GM21360 (cell line): ENCODE data around the gene SLC30A4.

Source experiments
- ATAC-seq: cut with Tn5 transposase; IDR thresholded peaks from one replicate; pipeline ENCODE4 v1.9.1; 2021; ENCODE audit warnings: mild to moderate bottlenecking, moderate library complexity; ENCODE audit not compliant: unreplicated experiment

The SLC30A4 gene

DNA sequence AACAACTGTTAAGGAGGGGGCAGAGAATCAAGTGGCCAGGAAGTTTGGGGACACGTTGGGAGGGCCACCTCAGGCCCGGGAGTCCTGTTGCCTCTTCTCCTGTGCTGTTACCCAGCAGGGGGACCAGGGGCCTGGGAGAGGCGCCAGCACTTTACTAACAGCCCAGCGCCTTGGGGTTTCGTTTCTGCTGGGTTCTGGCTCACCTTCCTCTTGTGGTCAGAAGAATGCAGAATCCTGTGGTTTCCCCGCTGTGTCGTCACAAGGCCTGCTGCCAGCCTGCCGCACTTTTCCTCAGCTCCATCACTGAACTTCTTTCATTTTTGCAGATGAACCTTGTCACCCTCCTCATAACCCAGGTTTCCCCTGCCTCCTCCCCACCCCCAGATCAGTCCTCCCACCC lies 67.7 kb downstream of the SLC30A4 start:
- ATAC-seq: peak; percentile 47

GRCh38 chr15:45451265-45451664 lies 71.3 kb downstream of the SLC30A4 start:
- ATAC-seq: no peak

GRCh38 chr15:45449916-45450867 lies 72.4 kb downstream of the SLC30A4 start:
- no peak for ATAC-seq

DNA sequence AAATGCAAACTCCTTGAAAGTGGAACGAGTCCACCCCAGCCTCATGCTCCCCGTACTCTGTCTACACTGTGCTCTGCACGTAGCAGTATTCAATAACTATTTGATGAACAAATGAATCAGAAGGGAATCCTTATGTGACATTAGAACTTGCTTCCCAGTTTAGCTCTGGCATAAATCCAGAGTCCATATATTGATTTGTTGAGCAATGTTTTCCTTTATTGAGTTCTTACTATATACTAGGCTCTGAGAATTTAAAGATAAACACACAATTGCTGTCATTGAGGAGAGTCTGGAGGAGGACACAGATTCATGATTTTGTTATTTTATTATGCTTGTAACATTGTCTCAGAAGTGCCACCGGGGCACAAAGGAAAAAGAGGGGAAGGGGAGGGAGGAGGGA lies 73.2 kb downstream of the SLC30A4 start:
- ATAC-seq: no peak

- ATAC-seq: no peak
These were observed 74.3 kb downstream of the SLC30A4 start for GRCh38 chr15:45448066-45448915.

DNA sequence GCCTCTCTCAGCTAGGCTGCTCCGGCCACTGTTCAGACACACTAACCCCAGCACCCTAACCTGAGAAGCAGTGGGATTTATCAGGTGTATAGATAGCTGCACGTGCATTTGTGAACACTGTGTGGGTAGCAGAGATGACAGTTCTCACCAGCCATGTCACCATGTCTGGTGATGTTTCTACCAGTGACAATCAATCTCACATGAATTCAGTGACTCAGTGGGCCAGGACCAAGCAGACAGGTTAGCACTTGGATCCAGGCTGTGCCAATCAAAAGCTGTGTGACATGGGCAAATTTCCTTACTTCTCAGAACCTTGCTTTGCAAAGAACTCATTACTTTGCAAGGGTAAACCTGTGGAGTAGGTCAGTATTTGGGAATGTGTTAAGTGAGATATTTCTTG lies 78.9 kb downstream of the SLC30A4 start:
- no peak for ATAC-seq

GRCh38 chr15:45442507-45443135 lies 79.9 kb downstream of the SLC30A4 start:
- ATAC-seq: no peak

DNA sequence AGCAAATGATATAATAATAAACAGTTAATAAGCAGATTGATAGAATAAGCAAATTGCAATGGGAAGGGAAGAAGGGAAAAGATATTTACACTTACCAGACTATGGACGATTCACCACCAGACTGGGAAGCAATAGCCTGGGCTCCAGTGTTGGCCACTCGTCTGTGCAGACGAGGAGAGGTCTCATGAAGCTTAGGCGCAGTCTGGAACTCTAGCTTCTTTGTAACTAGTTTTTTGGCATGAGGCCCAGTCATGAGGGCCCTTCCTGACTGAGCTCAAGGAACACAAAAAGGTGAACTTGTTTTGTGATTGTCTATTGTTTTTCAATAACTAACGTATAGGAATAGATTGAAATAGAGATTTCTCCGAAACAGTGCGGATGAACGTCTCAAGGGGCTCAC lies 80.9 kb downstream of the SLC30A4 start:
- ATAC-seq: no peak

DNA sequence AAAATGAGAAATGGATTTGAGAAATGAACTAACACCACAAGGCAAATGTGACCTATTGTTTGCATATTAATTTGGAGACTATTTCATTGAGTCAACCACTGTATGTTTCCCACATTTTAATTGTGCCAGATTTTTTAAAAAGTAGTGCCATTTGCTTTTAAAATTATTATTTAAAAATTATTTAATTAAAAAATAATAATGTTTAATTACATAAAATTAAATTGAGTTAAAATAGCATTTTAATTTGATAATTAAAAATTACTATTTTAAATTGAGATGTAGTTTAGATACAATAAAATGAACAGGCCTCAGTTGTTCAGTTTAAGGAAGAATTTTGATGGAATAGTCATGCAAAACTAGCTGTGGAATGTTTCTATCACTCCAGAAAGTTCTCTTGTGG lies 81.5 kb downstream of the SLC30A4 start:
- no peak for ATAC-seq

DNA sequence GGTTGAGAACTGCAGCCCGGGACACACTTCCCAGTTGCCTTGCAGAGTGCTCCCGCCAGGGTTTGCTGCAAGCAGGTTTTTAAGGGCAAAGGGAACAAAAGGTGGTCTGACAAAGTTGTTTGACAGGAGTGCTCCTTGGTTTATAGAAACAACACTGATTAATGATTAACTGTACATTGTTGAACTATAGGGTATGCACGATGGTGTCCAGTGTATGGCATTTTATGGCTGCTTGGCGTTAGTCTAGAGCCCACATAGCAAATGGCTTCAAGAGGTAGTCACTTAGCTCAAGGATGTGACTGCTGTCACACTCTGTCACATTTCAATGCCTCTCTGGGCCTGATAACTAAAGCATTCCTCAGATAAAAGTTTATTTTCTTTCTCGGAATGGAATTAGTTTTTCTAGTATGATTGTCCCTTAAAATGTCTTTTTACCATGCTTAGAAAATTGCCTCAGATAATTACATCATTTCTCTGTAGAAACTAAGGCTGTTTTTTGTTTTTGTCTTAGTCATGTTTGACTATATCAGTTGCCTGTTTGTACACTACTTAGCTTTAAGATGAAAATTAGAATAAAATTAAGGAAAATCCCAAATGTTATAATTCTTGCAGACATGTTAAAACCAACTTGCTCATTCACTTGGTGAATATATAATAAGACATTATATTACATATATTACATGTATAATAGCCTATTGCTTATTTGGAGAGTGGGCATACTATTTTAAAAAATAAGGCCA lies 82.9 kb downstream of the SLC30A4 start:
- no peak for ATAC-seq

GRCh38 chr15:45435124-45435903 lies 87.2 kb downstream of the SLC30A4 start:
- no peak for ATAC-seq

GRCh38 chr15:45434078-45434567 lies 88.4 kb downstream of the SLC30A4 start:
- ATAC-seq: no peak

DNA sequence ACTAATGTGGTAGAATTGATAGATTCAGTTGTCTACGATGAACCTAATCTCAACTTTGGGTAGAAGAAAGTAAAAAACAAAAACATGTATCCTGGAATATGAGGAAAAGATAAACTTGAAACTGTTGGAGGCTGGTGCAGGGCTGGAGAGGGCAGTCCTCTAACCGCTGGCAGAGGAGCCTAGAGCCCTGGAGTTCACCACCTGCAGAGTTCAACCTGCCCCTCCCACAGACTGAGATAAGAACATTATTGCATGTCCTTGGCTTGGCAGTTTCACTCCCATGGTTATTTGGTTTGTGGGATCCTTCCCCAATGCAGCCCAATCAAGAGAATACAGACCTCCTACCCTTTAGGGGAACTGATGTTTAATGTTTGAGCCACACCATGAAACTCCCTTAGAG lies 91.0 kb downstream of the SLC30A4 start:
- no peak for ATAC-seq

DNA sequence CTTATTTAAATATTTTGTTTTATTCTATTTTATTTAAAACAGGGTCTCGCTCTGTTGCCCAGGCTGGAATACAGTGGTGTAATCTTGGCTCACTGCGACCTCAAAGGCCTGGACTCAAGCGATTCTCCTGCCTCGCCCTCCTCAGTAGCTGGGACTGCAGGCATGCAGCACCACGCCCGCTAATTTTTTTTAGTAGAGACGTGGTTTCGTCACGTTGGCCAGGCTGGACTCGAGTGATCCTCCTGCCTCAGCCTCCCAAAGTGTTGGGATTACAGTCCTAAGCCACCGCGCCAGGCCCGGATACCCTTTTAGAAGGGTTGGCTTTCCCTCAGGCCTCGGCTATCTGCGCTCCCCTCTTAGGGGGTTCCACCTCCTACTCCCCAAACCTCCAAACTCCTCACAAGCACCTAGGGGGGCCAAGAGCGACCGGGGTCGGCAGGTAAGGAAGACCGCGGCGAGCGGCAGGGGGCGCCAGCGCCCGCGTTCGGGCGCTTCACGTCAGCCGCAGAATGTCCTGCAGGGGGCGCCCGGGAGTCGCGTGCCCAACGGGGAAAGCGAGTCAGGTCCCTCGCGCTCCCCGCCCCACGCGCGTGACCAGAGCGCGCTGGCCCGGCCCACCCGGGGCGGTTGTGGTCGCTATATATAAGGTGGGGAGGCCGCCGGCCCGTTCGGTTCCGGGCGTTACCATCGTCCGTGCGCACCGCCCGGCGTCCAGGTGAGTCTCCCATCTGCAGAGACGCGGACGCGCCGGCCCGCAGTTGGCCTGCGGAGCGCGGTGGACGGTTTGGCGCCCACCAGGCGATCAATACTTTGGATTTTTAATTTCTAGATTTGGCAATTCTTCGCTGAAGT lies 92.4 kb downstream of the SLC30A4 start:
- ATAC-seq: peak; percentile 64
